OCI-LY1 (cell line): ENCODE data around the gene DNAJB8.

Source experiments
- CTCF ChIP-seq: fragments of 200-600 bp; sonication (generic), shearing (Covaris generic); IDR thresholded peaks from 2 replicates; pipeline ENCODE4 v1.5.1; 2017; ENCODE audit warnings: mild to moderate bottlenecking, antibody characterized with exemption, low read length, moderate library complexity, mixed read lengths
- EZH2 ChIP-seq: fragments of 200-600 bp; sonication (generic), shearing (Covaris generic); IDR thresholded peaks from 2 replicates; pipeline ENCODE4 v1.8.0; 2017; ENCODE audit warnings: borderline replicate concordance, mixed run types, mild to moderate bottlenecking, antibody characterized with exemption, low read length, moderate library complexity, mixed read lengths

DNA sequence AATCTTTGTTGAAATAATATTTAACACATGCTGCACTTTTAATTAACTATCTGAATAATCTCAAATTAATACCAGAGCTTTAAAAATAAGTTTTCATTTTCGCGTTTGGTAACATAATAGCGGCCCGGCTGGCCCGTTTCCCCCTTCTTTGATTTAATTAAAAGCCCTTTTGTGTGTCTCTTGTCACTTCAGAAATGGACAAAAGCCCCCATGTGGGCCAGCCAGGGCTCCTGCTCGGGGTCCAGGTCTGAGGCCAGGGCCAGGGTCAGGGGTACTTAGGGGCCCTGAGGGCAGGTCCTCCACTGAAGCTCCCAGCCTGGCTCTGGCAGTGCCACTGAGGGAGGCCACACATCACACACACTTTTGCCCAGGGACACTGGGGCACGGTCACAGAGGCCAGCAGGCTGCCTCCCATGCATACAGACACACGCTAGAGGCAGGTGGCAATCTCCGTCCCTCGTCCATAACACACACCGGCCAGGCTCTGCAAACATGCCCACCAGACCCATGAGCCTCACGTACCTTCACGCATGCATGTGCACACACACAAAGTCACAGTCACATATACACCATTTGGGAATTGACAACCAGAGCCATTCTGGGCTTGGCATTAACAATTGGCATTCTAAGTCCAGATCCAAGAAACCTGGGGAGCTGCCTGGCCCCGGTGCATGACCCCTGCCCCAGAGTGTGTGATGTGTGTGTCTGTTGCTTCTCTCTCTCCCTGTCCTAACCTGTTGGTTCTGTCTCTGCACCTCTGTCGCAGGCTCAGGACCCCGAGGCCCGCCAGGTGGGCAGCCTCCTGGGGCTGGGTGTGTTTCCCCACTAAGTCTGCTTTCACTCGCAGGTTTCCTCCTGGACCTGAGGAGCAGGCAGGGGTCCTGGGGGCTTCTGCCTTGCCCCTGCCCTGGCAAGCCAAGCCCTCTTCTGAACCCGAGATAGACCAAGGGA lies 38.5 kb downstream of the DNAJB8 start:
- no peak for TF ChIP-seq CTCF
- TF ChIP-seq EZH2: no peak
